ENCODE results near the gene MIER2. TPM values are rescaled to one million over a fixed set of nuclear protein-coding genes. Genes with fewer than 3 reads are reported as not detected.

The MIER2 gene
- total and polyA plus RNA-seq, 10 of the 15 experiments (the other 5 are each of a cell fraction or from before 2014, with no cell fraction given) = 0.48 to 23.6 (median 12.1) TPM

DNA sequence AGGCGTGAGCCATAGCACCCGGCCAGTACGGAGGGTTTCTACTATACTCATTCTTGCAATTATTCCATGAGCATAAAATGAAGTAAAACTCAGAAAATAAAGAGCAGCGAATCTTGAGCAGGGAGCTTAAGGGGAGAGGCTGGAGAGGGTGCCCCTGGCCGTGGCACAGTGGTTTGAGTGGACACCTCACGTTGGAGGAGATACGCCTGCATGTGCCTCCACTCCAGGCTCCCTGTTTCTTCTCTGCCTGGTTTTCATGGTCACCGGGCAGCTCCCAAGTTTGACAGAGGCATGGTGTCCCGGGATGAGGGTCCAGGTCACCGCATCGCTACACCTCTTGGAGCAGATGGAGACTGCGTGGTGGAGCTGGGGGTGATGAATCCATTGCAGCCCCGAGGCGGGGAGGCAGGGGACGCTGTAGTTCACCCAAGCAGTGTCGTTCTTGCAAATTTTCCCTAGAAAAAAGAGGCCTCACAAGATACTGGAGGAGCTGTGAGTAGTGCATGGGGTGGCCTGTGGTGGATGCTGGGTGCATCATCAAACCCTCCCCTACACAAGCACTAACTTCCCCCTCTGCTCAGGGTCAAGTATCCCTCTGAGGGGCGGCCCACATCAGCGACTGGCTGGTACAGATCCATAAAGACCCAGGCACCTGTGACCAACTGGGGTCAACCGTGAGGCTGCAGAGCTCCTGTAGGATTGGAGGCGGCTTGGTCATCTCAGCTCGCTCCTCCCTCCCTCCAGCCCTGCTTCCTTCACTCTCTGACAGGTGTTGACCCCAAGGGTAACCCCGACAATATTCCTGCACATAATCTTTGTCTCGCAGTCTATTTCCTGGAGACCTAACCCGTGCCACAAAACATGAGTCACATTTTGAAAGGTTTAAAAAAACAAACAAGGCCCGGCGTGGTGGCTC, 3.6 kb upstream of the MIER2 start (continued):
- TF ChIP-seq, protein P1, sequence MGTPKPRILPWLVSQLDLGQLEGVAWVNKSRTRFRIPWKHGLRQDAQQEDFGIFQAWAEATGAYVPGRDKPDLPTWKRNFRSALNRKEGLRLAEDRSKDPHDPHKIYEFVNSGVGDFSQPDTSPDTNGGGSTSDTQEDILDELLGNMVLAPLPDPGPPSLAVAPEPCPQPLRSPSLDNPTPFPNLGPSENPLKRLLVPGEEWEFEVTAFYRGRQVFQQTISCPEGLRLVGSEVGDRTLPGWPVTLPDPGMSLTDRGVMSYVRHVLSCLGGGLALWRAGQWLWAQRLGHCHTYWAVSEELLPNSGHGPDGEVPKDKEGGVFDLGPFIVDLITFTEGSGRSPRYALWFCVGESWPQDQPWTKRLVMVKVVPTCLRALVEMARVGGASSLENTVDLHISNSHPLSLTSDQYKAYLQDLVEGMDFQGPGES (IDR thresholded peaks at IDR 0.05) = no peak
- no peak for TF ChIP-seq ZNF622 (IDR thresholded peaks at IDR 0.05)
- no peak for TF ChIP-seq ETV6 (conservative IDR thresholded peaks at IDR 0.05 in 1 of 2, IDR thresholded peaks at IDR 0.05 in 1 of 2; ENCODE audit: borderline replicate concordance in 1 of 2, low read depth in 1 of 2)
- TF ChIP-seq, protein P2, sequence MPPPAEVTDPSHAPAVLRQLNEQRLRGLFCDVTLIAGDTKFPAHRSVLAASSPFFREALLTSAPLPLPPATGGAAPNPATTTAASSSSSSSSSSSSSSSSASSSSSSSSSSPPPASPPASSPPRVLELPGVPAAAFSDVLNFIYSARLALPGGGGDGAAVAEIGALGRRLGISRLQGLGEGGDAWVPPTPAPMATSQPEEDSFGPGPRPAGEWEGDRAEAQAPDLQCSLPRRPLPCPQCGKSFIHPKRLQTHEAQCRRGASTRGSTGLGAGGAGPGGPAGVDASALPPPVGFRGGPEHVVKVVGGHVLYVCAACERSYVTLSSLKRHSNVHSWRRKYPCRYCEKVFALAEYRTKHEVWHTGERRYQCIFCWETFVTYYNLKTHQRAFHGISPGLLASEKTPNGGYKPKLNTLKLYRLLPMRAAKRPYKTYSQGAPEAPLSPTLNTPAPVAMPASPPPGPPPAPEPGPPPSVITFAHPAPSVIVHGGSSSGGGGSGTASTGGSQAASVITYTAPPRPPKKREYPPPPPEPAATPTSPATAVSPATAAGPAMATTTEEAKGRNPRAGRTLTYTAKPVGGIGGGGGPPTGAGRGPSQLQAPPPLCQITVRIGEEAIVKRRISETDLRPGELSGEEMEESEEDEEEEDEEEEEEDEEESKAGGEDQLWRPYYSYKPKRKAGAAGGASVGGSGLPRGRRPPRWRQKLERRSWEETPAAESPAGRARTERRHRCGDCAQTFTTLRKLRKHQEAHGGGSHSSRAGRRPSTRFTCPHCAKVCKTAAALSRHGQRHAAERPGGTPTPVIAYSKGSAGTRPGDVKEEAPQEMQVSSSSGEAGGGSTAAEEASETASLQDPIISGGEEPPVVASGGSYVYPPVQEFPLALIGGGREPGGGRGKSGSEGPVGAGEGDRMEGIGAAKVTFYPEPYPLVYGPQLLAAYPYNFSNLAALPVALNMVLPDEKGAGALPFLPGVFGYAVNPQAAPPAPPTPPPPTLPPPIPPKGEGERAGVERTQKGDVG (CRISPR knock-in tag; IDR thresholded peaks at IDR 0.05) = no peak
- no peak for TF ChIP-seq PAX5 (IDR thresholded peaks at IDR 0.05; ENCODE audit: borderline replicate concordance, low read depth, low read length)

DNA sequence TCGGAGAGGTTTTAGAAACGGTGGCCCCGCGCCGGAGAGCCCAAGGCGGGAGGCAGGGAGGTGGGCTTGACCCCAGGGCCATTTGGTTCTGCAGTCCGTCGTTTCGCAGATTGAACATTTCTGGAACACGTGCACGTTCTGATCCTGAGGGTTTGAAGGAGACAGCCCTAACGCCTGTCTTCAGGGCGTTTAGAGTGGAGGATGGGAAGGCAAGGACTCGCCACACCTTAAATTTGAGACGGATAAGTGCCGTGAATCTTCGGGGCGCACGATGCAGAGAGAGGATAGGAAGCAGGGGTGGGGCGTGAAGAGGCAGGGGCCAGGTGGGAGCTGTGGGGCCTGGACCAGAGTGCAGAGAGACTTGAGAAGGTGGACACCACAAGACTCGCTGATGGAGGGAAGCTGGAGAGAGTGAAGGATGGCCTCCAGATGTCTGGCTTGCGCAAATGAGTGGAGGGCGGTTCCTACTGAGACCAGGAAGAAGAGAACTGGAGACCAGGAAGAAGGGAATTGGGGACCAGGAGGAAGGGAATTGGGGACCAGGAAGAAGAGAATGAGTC, 804 bp upstream of the MIER2 start:
- in situ Hi-C loops (cut with MboI) (no loop called here), intact Hi-C loops (cut with micrococcal nuclease; ENCODE audit: unreplicated experiment) (no loop called here)
- ATAC-seq (no peak), FAIRE-seq (no peak), DNase-seq (ENCODE audit: low read depth, low spot score) (no peak)
- TF ChIP-seq, protein P3, sequence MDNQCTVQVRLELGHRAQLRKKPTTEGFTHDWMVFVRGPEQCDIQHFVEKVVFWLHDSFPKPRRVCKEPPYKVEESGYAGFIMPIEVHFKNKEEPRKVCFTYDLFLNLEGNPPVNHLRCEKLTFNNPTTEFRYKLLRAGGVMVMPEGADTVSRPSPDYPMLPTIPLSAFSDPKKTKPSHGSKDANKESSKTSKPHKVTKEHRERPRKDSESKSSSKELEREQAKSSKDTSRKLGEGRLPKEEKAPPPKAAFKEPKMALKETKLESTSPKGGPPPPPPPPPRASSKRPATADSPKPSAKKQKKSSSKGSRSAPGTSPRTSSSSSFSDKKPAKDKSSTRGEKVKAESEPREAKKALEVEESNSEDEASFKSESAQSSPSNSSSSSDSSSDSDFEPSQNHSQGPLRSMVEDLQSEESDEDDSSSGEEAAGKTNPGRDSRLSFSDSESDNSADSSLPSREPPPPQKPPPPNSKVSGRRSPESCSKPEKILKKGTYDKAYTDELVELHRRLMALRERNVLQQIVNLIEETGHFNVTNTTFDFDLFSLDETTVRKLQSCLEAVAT (IDR thresholded peaks at IDR 0.05) = 0 out of 2 replicates have a peak, but pooled peaks have one; percentile 8
- TF ChIP-seq, protein P4, sequence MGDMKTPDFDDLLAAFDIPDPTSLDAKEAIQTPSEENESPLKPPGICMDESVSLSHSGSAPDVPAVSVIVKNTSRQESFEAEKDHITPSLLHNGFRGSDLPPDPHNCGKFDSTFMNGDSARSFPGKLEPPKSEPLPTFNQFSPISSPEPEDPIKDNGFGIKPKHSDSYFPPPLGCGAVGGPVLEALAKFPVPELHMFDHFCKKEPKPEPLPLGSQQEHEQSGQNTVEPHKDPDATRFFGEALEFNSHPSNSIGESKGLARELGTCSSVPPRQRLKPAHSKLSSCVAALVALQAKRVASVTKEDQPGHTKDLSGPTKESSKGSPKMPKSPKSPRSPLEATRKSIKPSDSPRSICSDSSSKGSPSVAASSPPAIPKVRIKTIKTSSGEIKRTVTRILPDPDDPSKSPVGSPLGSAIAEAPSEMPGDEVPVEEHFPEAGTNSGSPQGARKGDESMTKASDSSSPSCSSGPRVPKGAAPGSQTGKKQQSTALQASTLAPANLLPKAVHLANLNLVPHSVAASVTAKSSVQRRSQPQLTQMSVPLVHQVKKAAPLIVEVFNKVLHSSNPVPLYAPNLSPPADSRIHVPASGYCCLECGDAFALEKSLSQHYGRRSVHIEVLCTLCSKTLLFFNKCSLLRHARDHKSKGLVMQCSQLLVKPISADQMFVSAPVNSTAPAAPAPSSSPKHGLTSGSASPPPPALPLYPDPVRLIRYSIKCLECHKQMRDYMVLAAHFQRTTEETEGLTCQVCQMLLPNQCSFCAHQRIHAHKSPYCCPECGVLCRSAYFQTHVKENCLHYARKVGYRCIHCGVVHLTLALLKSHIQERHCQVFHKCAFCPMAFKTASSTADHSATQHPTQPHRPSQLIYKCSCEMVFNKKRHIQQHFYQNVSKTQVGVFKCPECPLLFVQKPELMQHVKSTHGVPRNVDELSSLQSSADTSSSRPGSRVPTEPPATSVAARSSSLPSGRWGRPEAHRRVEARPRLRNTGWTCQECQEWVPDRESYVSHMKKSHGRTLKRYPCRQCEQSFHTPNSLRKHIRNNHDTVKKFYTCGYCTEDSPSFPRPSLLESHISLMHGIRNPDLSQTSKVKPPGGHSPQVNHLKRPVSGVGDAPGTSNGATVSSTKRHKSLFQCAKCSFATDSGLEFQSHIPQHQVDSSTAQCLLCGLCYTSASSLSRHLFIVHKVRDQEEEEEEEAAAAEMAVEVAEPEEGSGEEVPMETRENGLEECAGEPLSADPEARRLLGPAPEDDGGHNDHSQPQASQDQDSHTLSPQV (IDR thresholded peaks at IDR 0.05) = no peak
- Histone ChIP-seq H3K36me3 (ENCODE audit: control insufficient read depth in 2 of 2, insufficient read depth in 2 of 2, low read length in 1 of 2) (no peaks in the 10 kb centered on the region), H3K79me2 (ENCODE audit: control insufficient read depth, insufficient read depth, low read length) (peaks cover 31% of the 10 kb centered on the region), H3K4me2 (ENCODE audit: control insufficient read depth, insufficient read depth) (peak overlapping the region; percentile 94; the same call in 1 of the 2 replicates), H3K27me3 (replicated peaks in 1 of 2; ENCODE audit: control insufficient read depth in 2 of 2, insufficient read depth in 2 of 2, low read length in 1 of 2) (no peaks in the 10 kb centered on the region), H3K27ac (ENCODE audit: control insufficient read depth, insufficient read depth) (no peak overlapping the region), H2AFZ (ENCODE audit: control insufficient read depth, low read depth, low read length) (peak overlapping the region; percentile 85), H3K9ac (ENCODE audit: control insufficient read depth, insufficient read depth, low read length) (no peak overlapping the region), H4K20me1 (ENCODE audit: control insufficient read depth, insufficient read depth) (no peaks in the 10 kb centered on the region), H3K9me3 (replicated peaks; ENCODE audit: control insufficient read depth, insufficient read depth, low read length) (no peaks in the 10 kb centered on the region), H3K4me1 (ENCODE audit: control insufficient read depth, insufficient read depth, low read length) (peaks cover 17% of the 10 kb centered on the region), H3K4me3 (peak overlapping the region; percentile 65)
- ChIA-PET SMC1A (ENCODE audit: uncharacterized antibody, unreplicated experiment) (no interaction called here), POLR2A (no interaction called here), CTCF (no interaction called here), RAD21 (ENCODE audit: unreplicated experiment) (no interaction called here)
- WGBS (ENCODE audit: insufficient coverage, insufficient replicate concordance, low lambda C conversion rate, missing lambda C conversion rate) = 84% methylated on average over 23 of the region's 23 CpGs
- BruUV-seq (replicated peaks) = no TSS peak

All from GM12878 (cell line).